Stomach (tissue), 4 donors: ENCODE data around the gene LARGE1.

ENCODE experiments used
- POLR2A ChIP-seq, 4 donors: fragments of 450-650 bp; IDR thresholded peaks; one replicate each; pipeline ENCODE4 v1.6.1; 2016; ENCODE audit warnings: antibody characterized with exemption in 4 of 4, control low read depth in 2 of 4, mild to moderate bottlenecking in 1 of 4, moderate library complexity in 1 of 4
- POLR2AphosphoS5 ChIP-seq, 3 donors: sonication (generic); formaldehyde crosslinking; IDR thresholded peaks; one replicate each; pipeline ENCODE4 v1.6.1; 2016; ENCODE audit warnings: antibody characterized with exemption in 3 of 3
- TF ChIP-seq, protein P1 (sequence below), 7 experiments: fragments of 450-650 bp in 4 of 7; fragments of 200-600 bp in 3 of 7; sonication (generic) in 3 of 7; IDR thresholded peaks; one replicate each; pipeline ENCODE4 v1.5.1; 2016 to 2019; ENCODE audit warnings: antibody characterized with exemption in 7 of 7, control low read depth in 2 of 7, mild to moderate bottlenecking in 1 of 7

DNA sequence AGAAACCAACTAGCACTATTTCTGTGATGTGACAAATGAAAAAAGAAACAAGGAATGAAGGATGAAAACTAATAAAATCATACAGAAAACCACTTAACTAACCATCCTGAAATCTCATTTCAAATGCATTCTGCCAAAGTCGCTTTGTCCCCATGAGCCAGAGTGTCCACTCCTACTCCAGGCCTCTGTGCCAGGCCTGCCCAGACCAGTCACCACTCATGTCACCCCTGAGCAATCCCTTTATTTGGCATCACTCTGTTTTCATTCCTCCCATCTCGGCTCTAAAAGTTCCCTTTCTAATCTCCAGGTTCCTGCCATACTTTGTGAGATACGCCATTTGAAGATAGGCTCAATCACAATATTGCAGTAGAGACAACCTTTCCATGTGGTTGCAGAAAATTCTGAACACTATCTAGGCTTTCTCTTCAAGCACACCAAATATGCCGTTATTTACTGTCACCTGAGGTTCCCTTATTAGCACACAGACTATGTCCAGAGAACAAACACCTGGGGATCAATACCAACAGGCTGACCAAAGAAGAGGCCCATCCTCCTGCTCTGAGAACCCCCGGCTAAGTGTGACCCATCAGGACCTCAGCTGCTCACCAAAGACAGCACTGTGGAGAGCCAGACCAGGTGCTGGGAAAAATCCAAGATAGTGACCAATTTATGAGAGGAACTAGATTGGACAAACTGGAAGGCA lies 202.4 kb downstream of the LARGE1 start:
- TF ChIP-seq, protein P1, sequence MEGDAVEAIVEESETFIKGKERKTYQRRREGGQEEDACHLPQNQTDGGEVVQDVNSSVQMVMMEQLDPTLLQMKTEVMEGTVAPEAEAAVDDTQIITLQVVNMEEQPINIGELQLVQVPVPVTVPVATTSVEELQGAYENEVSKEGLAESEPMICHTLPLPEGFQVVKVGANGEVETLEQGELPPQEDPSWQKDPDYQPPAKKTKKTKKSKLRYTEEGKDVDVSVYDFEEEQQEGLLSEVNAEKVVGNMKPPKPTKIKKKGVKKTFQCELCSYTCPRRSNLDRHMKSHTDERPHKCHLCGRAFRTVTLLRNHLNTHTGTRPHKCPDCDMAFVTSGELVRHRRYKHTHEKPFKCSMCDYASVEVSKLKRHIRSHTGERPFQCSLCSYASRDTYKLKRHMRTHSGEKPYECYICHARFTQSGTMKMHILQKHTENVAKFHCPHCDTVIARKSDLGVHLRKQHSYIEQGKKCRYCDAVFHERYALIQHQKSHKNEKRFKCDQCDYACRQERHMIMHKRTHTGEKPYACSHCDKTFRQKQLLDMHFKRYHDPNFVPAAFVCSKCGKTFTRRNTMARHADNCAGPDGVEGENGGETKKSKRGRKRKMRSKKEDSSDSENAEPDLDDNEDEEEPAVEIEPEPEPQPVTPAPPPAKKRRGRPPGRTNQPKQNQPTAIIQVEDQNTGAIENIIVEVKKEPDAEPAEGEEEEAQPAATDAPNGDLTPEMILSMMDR (IDR thresholded peaks at IDR 0.05): no peak
- no peak for TF ChIP-seq POLR2AphosphoS5 (IDR thresholded peaks at IDR 0.05)
- TF ChIP-seq POLR2A (IDR thresholded peaks at IDR 0.05): no peak
